ENCODE measurements around the gene ABI1. TPM values are rescaled to one million over a fixed set of nuclear protein-coding genes. Genes with fewer than 3 reads are reported as not detected.
"Not testable (repeated sequence)": the region's sequence is repeated elsewhere in the genome, so short reads cannot be mapped to it uniquely, and the experiment has no call there.

Gene ABI1
- 27.0 and 30.1 TPM in 2 replicates for total RNA-seq (2014; rRNA removed; shearing (Covaris generic))

DNA sequence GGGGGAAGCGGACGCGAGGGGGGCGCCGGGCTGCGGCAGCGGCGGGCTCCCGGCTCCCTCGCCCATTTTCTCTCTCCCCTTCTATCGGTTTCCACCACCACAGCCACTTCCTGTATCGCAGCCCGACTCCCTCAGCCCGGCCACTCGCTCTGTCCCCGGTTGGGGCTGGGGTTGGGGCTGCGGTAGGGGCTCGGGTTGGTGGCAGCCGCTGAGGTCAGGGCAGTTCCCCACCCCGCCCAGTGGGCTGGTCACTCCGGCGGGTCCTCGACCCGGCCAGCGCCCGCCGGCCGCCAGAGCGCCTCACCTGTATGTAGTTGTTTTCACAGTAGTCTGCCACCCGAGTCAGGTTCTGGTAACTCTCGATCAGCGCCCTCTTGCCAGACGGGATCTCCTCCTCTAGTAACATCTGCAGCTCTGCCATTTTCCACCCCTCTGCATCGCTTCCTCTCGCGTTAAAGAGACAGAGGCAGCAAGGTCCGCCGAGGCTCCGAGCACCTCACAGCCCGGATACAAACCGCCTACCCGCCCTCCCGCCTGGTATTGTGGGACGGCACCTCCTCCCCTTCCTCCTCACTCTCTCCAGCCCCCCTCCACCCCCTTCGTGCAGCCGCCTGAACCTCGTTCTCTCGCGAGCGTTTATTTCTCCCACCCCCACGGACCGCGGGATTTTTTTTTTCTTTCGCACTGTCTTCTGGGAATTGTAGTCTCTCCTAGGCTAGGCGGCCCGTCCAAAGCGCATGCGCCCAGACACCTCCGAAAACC lies at the start of gene ABI1:
Gene ABI1 (minus strand): TSS at position 516 of the 762 bp plus-strand sequence. CDS start 95 bp downstream, at position 421.
- DNase-seq (ENCODE audit: low spot score), result peak; percentile 99

GRCh38 chr10:26909753-26910152 lies 49.0 kb upstream of the ABI1 start:
- DNase-seq (ENCODE audit: low spot score), result no peak

DNA sequence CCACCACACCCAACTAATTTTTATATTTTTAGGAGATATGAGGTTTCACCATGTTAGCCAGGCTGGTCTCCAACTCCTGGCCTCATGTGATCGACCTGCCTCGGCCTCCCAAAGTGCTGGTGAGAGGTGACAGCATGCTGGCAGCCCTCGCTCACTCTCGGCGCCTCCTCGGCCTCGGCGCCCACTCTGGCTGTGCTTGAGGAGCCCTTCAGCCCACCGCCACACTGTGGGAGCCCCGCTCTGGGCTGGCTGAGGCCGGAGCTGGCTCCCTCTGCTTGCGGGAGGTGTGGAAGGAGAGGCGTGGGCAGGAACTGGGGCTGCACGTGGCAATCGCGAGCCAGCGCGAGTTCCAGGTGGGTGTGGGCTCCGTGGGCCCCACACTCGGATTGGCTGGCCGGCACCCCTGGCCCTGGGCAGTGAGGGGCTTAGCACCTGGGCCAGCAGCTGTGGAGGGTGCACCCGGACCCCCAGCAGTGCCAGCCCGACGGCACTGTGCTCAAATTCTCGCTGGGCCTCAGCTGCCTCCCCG lies 44.6 kb upstream of the ABI1 start:
- DNase-seq (ENCODE audit: low spot score), result not testable (repeated sequence)

DNA sequence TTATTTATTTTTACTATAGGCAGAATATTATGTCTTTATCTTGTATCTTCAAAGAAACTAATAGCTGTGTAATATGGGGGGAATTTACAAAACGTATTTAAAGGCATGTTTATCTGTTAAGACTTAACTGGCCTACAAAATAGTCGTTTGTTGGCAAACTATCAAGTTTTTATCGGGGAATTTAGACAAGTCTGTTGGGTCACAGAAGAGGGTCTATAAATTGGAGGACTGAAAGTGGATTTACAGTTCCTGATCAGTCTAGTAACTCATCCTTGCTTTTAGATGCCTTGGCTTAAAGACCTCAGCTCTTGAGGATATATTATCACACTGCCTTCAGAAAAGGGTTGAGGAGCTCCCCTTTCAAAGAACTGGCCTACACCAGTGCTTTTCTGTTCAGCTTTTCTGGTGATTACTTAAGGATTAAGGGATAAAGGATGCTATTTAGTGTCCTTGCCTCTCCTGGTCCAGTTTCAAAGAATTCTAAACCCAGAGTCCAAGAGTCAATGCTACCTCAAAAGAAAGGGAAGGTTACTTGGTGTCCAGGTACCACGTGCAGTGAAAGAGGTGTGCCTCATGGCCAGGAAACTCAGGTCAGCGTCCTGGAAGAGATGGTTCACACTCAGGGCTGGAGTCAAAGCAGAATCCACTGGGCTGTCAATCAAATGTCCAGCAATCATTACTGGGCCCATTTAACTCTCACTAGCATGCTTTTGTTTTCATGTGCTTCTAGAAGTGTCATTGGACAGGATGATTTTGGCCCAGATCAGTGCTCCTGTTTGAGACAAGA lies 42.9 kb upstream of the ABI1 start:
- DNase-seq (ENCODE audit: low spot score), result no peak

- DNase-seq (ENCODE audit: low spot score), result not testable (repeated sequence)
Observed at GRCh38 chr10:26892306-26892923, 31.7 kb upstream of the ABI1 start.

- peak; percentile 77 for DNase-seq (ENCODE audit: low spot score)
Observed at GRCh38 chr10:26890956-26891355, 30.2 kb upstream of the ABI1 start.

- no peak for DNase-seq (ENCODE audit: low spot score)
Observed at GRCh38 chr10:26887611-26888215, 27.0 kb upstream of the ABI1 start.

- DNase-seq (ENCODE audit: low spot score), result peak; percentile 59
Observed at GRCh38 chr10:26881600-26882331, 21.0 kb upstream of the ABI1 start.

DNA sequence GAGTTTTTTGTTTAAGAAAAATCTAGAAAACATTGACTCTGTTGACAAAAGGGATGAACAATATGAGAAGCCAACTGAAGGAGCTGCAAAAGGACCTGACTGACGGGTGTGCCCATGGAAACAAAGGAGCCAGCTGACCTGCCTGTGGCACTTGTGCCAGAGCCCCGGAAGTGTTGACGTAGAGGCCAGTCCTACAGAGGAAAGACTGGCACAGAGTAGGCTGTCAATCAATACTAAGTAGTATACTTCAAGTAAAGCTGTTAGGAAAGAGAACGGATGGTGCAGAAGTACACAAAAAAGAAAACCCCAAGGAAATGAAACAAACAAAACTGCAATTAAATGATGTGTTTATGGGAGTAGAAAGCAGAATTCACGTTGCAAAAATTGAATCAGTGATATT lies 19.0 kb upstream of the ABI1 start:
- DNase-seq (ENCODE audit: low spot score), result peak; percentile 67

DNA sequence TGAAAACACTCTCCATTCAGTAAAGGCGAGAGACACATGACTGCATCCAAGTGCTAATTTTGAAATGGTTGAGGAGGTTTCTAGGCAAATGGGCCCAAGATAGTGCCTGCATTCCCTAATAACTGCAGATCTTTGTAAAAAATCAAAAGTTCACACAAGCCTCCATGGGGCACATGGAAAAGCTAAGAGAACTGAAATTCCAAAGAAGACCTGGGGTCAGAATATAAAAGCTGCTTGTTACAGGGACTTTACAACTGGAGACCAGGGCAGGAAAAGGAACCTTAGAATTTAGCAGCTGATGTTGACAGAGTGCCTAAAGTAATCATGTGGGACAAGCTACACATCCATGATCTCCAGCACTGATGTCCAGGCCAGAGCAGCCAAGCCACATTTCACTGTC lies 10.0 kb upstream of the ABI1 start:
- DNase-seq (ENCODE audit: low spot score), result no peak

DNA sequence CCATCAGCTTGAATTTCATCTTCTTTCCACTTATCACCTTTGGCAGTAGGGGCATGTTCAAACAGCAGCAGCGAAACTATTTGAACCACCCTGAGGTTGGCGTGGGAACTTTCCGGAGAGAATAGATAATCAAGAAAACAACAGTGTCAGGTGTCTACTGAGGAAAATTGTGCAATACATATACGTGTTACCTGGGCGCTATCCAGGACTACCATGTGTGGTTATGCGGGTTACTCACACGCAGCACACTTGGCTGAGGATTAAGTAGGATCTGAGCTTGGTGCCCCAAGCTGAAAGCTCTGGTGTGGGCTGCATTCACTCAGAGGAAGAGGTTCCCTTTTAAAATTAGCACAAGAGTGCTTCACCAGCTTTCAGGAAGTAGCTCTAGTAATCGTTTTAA lies 8.8 kb upstream of the ABI1 start:
- DNase-seq (ENCODE audit: low spot score), result peak; percentile 62

DNA sequence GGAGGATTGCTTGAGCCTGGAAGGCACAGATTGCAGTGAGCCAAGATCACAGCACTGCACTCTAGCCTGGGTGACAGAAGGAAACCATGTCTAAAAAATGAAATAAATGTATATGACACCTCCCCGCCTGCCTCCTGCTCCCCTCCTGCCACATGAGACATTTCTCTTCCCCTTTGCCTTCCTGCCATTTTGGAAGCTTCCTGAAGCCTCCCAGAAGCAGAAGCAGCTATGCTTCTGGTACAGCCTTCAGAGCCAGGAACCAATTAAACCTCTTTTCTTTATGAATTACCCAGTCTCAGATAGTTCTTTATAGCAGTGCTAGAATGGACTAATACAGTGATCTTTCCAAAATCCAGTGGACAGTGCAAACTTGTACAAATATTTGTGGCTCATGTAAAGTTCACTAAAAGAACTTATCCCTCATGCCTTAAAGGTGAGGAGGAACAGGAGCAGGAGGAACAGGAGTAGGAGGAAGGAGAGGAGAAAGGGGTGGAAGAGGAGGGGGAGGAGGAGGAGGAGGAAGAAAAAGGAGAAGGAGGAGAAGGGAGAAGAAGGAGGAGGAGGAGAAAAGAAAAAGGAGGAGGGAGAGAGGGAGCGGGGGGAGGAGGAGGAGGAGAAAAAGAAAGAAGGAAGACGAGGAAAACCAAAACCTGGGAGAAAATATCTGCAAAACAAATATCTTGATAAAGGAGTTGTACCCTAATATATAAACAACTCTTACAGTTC lies 2.8 kb upstream of the ABI1 start:
- DNase-seq (ENCODE audit: low spot score), result no peak

- no peak for DNase-seq (ENCODE audit: low spot score)
Observed at GRCh38 chr10:26861205-26861998, 644 bp upstream of the ABI1 start.

GRCh38 chr10:26860102-26860442 lies 686 bp downstream of the ABI1 start:
- peak; percentile 50 for DNase-seq (ENCODE audit: low spot score)

- peak; percentile 44 for DNase-seq (ENCODE audit: low spot score)
Observed at GRCh38 chr10:26859241-26860101, 1.3 kb downstream of the ABI1 start.

- no peak for DNase-seq (ENCODE audit: low spot score)
Observed at GRCh38 chr10:26858707-26859034, 2.1 kb downstream of the ABI1 start.

GRCh38 chr10:26857991-26858706 lies 2.6 kb downstream of the ABI1 start:
- DNase-seq (ENCODE audit: low spot score), result no peak

GRCh38 chr10:26857553-26857952 lies 3.2 kb downstream of the ABI1 start:
- not testable (repeated sequence) for DNase-seq (ENCODE audit: low spot score)

Measured in HT-29 (cell line).